Activated gamma-delta T cell (primary cell): ENCODE measurements around the gene PSMA7.

Source experiments
- DNase-seq: peaks from one replicate; lab custom pipeline; 2025; lab: John Stamatoyannopoulos, UW

PSMA7 gene

GRCh38 chr20:62171245-62171644 lies 28.1 kb upstream of the PSMA7 start:
- no peak for DNase-seq

- DNase-seq, result no peak
These were observed 27.3 kb upstream of the PSMA7 start for GRCh38 chr20:62170536-62170935.

- DNase-seq, result no peak
These were observed 25.8 kb upstream of the PSMA7 start for GRCh38 chr20:62168890-62169435.

- DNase-seq, result no peak
These were observed 24.9 kb upstream of the PSMA7 start for GRCh38 chr20:62168061-62168460.

DNA sequence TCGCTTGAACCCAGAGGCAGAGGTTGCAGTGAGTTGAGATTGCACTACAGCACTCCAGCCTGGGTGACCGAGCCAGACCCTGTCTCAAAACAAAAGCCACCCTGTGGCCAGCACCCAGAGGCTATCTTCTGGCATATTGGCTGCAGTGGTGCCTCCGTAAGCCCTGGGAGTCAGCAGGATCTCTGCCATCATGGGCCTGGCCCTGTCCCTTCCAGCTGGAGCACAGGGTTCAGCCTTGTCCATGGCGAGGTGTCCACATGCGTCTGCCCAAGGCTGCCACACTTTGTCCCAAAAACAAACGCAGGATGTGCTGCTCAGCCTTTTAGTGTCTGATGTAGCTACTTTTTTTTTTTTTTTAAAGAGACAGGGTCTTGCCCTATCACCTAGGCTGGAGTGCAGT lies 24.3 kb upstream of the PSMA7 start:
- DNase-seq, result no peak

DNA sequence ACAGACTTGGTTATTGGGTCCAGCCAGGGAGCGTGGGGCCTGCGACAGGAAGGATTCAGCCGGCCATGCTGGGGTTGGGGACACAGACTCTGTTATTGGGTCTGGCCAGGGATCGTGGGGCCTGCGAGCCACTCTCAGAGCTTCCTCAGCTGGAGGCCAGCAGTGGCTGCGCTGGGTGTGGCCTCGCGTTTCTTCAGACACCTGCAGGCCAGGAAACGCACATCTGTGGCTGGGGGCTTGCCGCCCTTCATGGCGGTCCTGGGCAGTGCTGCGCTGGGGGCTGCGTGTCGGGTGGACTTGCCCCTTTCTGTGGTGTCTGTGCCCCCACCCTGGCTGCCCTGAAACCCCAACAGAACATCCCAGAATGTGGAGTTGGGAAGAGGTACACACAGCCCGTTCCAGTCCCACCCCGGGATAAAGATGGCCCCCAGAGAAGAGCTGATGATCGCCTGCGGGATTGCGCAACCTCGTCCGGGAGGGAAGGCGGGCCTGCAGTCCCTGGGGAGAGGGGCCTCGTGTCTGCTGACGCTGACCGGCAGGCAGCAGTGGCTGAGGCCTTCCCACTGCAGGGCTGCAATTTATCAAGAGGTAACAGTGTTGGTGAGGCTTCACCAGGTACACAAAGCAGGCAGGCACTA lies 22.7 kb upstream of the PSMA7 start:
- DNase-seq, result no peak

DNA sequence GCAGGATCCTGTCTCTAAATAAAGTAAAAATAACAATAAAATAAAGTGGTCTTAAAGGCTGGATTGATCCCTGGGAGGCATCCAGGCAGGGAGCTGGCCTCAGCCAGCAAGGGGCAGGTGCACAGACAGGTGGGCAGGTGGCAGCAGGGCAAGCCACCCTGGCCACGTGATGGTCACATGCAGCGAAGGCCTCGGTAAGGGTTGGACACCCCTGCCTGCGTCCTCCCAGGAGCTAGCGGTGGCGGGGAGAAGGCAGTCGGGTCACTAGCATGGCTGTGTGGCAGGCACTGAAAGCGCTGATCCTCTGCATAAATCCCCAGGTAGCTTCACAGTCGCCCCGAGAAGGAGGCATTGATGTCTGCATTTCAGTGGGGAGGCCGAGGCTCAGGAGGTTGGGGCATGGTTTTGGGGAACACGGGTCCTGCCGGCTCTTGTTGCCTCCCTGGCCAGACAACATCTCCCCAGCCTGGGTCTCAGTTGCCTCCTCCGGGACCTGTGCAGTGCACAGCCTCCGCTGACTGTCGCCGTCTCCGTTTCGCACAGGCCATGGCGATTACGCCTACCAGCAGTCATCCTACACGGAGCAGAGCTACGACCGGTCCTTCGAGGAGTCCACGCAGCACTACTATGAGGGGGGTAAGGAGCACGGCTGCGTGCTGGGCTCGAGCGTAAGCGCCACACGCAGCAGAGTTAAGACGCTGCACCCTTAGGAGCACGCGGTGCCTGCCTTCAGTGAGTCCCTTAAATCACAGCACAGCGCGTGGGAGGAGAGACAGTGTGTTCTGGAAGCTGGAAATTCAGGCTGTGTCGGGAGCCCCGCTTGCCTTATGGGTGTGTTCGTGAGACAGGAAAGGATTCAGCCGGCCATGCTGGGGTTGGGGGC lies 21.9 kb upstream of the PSMA7 start:
- DNase-seq, result no peak

DNA sequence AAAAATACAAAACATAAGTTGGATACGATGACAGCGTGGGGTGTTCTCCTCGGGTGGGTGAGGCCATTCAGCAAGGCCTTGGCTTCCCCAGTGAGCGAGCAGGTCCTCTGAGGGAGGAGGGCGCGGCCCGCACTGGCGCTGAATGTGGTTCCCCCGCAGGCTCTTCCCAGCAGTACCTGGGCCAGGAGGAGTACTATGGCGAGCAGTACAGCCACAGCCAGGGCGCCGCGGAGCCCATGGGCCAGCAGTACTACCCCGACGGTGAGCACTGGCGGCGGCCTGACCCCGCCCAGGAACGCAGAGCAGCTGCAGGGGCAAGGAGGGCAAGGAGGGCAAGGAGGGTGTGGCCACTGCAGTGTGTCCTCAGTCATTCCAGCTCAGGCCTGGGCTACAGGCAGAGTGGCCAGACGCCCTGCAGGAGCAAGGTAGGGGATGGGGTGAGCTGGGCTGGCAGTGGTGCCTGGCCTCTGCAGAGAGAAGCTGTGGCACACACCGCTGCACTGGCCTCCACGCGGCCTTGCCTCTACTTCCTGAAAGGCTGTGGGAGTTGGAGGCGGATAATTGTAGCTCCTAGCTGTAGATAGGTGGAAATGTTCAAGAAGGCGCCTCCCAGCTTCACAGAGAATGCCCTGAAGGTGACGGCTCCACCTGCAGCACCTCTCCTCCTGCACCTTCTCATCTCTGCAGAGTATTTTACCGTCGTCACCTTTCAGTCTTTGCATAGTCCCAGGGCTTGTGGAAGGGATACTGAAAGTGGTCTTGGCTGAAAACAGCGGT lies 21.0 kb upstream of the PSMA7 start:
- no peak for DNase-seq

DNA sequence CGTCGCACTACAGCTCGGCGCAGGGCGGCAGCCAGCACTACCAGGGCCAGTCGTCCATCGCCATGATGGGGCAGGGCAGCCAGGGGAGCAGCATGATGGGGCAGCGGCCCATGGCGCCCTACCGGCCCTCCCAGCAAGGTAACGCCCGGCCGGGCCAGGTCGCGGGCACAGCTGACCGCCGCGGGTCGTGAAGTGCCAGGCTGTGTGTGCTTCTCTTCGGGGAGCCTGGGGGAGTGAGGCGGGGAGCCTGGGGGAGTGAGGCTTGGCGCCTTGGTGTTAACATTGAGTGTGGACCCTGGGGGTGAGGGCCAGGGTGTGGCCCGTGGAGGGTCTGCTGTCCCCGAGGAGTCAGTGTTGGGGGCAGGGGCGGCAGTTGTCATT lies 20.3 kb upstream of the PSMA7 start:
- DNase-seq, result no peak

- DNase-seq, result no peak
These were observed 19.7 kb upstream of the PSMA7 start for GRCh38 chr20:62162765-62163484.

- DNase-seq, result no peak
These were observed 18.2 kb upstream of the PSMA7 start for GRCh38 chr20:62161347-62161746.

- DNase-seq, result no peak
These were observed 17.7 kb upstream of the PSMA7 start for GRCh38 chr20:62160876-62161275.

- DNase-seq, result no peak
These were observed 17.1 kb upstream of the PSMA7 start for GRCh38 chr20:62160253-62160652.

GRCh38 chr20:62159839-62160238 lies 16.6 kb upstream of the PSMA7 start:
- DNase-seq, result no peak

DNA sequence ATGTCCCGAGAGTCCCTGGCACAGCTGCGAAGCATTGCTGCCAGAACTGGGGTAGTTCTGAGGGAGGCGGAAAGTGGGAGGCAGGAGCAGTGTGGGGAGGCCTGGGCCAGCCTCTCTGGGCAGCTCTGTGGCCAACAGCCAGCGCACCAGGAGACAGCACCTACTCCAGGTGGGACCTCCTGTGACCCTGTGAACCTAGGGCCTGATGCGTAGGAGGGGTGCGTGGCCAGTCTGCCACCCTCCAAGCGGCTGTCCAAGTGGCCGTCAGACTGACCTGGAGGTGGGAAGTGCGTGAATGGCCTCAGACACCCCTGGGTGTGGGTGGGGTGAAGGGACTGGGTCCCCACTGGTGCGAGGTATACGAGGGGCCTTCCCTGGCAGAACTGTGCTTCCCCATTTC lies 15.9 kb upstream of the PSMA7 start:
- no peak for DNase-seq

DNA sequence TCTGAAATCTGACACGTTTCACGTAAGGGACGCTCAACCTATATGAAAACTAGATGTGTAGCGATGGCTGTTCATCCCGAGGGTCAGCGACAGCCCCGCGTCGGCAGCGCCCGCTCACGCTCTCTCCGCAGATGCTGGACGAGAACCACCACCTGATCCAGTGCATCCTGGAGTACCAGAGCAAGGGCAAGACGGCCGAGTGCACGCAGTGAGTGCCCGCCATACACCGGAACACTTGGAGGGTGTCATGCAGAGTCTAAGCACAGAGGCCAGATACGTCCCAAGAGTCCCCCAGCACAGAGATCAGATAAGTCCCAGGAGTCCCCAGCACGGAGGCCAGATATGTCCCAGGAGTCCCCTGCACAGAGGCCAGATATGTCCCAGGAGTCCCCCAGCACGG lies 15.3 kb upstream of the PSMA7 start:
- no peak for DNase-seq

DNA sequence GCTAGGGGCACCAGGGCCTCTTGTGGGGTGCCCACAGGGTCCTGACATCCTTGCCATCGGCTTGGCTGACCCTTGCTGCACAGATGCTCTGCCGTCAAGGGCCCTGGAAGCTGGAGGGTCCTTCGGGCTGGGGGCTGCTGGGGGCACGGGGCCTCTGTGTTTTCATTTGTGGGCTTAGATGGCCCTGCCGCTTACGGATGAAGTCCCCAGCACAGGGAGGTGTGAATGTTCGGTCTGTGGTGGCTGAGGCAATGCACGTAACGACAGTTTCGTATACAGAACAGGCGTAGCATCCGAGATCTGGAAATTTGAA lies 14.8 kb upstream of the PSMA7 start:
- DNase-seq, result no peak

DNA sequence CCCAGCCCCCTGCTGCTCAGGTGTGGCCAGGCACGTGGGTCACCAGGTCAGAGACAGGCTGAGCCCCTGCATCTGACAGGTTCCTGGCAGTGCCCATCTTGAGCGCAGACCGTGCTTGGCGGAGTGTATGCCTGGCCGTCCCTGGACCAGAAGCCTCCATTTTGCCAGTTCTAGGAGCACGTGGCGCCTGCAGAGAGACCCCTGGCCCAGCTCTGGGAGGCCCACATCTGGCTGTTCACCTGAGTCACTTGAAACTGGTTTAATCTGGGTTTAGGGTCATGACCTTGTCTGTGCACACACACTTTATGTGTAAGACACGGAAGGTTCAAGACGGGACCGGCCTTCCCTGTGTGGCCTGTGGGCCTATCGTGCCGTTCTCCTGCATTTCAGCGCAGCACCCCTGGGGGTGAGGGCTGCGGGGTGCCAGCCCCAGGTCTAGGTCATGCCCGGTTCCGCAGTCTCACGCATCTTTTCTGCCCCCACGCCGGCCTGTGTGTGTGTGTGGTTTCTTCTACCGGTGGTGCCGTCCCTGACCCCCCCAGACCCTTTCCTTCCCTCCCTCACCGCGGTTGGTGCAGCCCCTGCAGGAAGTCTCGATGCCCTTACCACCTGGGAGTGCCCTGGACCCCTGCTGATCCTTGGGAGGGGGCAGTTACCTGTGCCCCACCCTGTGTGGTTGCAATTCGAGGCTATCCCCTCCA lies 14.3 kb upstream of the PSMA7 start:
- no peak for DNase-seq

DNA sequence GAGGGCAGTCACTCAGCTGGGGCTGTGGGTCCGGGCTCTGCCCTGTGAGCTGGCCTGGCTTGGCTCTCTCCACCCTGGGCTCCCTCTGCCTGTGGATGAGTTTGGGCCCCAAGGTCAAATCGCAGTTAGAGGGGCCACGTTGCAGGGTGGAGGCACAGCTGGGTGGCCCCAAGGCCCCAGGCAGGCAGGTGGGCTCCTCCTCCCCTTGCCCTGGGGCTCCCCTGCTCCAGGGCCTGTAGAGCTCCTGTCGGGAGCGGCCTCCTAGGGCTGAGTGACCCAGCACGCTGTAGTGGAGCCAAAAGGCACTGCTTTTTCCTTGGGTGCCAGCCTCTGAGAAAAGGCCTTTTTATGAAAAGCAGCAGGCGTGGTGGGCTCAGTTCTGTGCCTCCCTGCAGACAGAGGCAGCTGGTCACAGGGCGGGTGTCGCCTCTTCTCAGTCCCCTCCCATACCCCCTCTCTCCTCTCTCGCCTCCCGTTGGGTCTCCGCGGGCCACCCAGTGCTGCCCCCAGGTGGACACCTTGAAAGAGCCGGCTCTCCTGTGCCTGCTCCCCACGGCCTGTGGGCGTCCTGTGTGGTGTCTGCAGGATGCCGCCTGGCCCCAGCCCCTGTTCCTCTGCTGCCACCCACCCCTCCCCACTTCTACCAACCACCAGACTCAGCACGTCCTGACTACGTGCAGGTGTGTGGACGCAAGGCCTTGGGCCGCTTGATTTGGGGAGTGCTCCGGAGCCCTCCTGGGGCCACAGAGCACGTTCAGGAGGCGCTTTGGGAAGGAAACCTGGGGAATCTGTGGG lies 13.6 kb upstream of the PSMA7 start:
- DNase-seq, result peak; percentile 29

- no peak for DNase-seq
These were observed 13.0 kb upstream of the PSMA7 start for GRCh38 chr20:62156254-62156556.
